Progenitor cell of endocrine pancreas (in vitro differentiated cells): ENCODE measurements around the gene PHOX2B. TPM values are rescaled to one million over a fixed set of nuclear protein-coding genes. Genes with fewer than 3 reads are reported as not detected.

Experiments used
- DNase-seq: peaks from one replicate; pipeline ENCODE4 v3.0.0; 2021; ENCODE audit warnings: low spot score; ENCODE audit not compliant: unreplicated experiment
- H3K27ac Mint-ChIP-seq: 2 replicates; pipeline ENCODE4 v1.8.0; 2021; ENCODE audit warnings: mild to moderate bottlenecking, moderate library complexity, mixed read lengths
- H3K27me3 Mint-ChIP-seq: 2 replicates; pipeline ENCODE4 v1.8.0; 2021; ENCODE audit warnings: mixed read lengths
- H3K36me3 Mint-ChIP-seq: 2 replicates; pipeline ENCODE4 v1.8.0; 2022; ENCODE audit warnings: mixed read lengths; ENCODE audit not compliant: insufficient read depth
- H3K4me1 Mint-ChIP-seq: 2 replicates; pipeline ENCODE4 v1.8.0; 2021; ENCODE audit warnings: low read depth, mixed read lengths
- H3K4me3 Mint-ChIP-seq: 2 replicates; pipeline ENCODE4 v1.8.0; 2021; ENCODE audit warnings: low read depth, mild to moderate bottlenecking, moderate library complexity, mixed read lengths
- H3K9me3 Mint-ChIP-seq: 2 replicates; pipeline ENCODE4 v1.8.0; 2021; ENCODE audit warnings: low read depth, mixed read lengths
- CTCF ChIP-seq: fragments of 200-600 bp; sonication (generic); IDR thresholded peaks from one replicate; pipeline ENCODE4 v1.5.0; 2021; ENCODE audit warnings: antibody characterized with exemption, mild to moderate bottlenecking; ENCODE audit not compliant: unreplicated experiment
- long read RNA-seq: library from polyadenylated mRNA; unstranded; transcript quantifications from one replicate; pipeline ENCODE4 v2.0.0, GENCODE V29; 2020
- total RNA-seq: library from RNA; stranded (reverse); gene quantifications from 2 replicates; pipeline ENCODE4 v1.2.1, GENCODE V29; 2021

Gene PHOX2B
- not detected in 2 replicates for total RNA-seq
- long read RNA-seq, result 0 reads

GRCh38 chr4:41748571-41749475 lies at the start of gene PHOX2B:
PHOX2B (minus strand) TSS chr4:41748725; CDS start chr4:41748610, 115 bp downstream.
- H3K4me1 Mint-ChIP-seq, result peaks cover 3% of the 10 kb centered on the region

GRCh38 chr4:41797260-41797659 lies 48.7 kb upstream of the PHOX2B start:
- no peak for DNase-seq
- Mint-ChIP-seq H3K4me1 (peaks cover 1% of the 10 kb centered on the region), H3K36me3 (no peaks in the 10 kb centered on the region), H3K27me3 (peaks cover 61% of the 10 kb centered on the region), H3K9me3 (no peaks in the 10 kb centered on the region), H3K27ac (no peak overlapping the region), H3K4me3 (no peak overlapping the region)
- TF ChIP-seq CTCF, result no peak

More at GRCh38 chr4:41748571-41749475, at the start of gene PHOX2B:
- no peaks in the 10 kb centered on the region for H3K36me3 Mint-ChIP-seq
- peaks cover 95% of the 10 kb centered on the region for H3K27me3 Mint-ChIP-seq
- no peak for DNase-seq
- no peak within 1 kb of the TSS for H3K27ac Mint-ChIP-seq
- no peak within 1 kb of the TSS for H3K4me3 Mint-ChIP-seq
- H3K9me3 Mint-ChIP-seq, result no peaks in the 10 kb centered on the region
- no peak for TF ChIP-seq CTCF

GRCh38 chr4:41796545-41797210 lies 48.2 kb upstream of the PHOX2B start:
- Mint-ChIP-seq H3K36me3 (no peaks in the 10 kb centered on the region), H3K27ac (no peak overlapping the region), H3K27me3 (peaks cover 62% of the 10 kb centered on the region), H3K4me1 (peaks cover 1% of the 10 kb centered on the region), H3K4me3 (no peak overlapping the region), H3K9me3 (no peaks in the 10 kb centered on the region)
- TF ChIP-seq CTCF, result no peak
- DNase-seq, result no peak

GRCh38 chr4:41795796-41796385 lies 47.4 kb upstream of the PHOX2B start:
- Mint-ChIP-seq H3K27me3 (peaks cover 64% of the 10 kb centered on the region), H3K4me1 (peaks cover 1% of the 10 kb centered on the region), H3K9me3 (no peaks in the 10 kb centered on the region), H3K27ac (no peak overlapping the region), H3K4me3 (no peak overlapping the region), H3K36me3 (no peaks in the 10 kb centered on the region)
- DNase-seq, result no peak
- TF ChIP-seq CTCF, result no peak

DNA sequence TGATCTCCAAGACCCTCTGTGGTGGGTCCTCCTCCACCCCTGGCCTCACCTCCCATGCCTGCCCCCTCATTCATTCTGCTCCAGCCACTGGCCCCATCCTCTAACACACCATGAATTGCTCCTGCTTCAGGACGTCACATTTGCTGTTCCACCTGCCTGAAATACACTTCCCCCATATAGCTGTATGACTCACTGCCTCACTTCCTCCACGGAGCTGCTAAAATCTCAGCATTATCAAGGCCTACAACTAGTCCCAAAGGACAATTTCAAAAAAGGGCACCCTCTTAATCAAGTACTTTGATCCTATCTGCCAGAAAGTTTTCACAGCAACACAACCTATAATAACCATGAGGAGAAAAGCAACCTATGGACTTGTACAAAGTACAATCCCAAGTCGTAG lies 43.6 kb upstream of the PHOX2B start:
- Mint-ChIP-seq H3K9me3 (peaks cover 3% of the 10 kb centered on the region), H3K27me3 (peaks cover 66% of the 10 kb centered on the region), H3K36me3 (no peaks in the 10 kb centered on the region), H3K27ac (no peak overlapping the region), H3K4me3 (no peak overlapping the region), H3K4me1 (peaks cover under 1% of the 10 kb centered on the region)
- TF ChIP-seq CTCF, result no peak
- DNase-seq, result no peak
